C4-2B (cell line): ENCODE data around the gene PTPN18.

Experiments used
- CTCF ChIP-seq: fragments of 450-650 bp; conservative IDR thresholded peaks from 2 replicates; pipeline ENCODE4 v1.5.1; 2017; ENCODE audit warnings: mild to moderate bottlenecking
- ZFX ChIP-seq: fragments of 450-650 bp; IDR thresholded peaks from 2 replicates; pipeline ENCODE4 v1.6.1; 2017

GRCh38 chr2:130345611-130346010, 10.2 kb upstream of the PTPN18 start:
- TF ChIP-seq CTCF (no peak), ZFX (no peak)
